ENCODE results near the gene NIPAL1.
A peak's percentile ranks its signal among the peaks of the same experiment; 100 is the strongest.

The NIPAL1 gene

DNA sequence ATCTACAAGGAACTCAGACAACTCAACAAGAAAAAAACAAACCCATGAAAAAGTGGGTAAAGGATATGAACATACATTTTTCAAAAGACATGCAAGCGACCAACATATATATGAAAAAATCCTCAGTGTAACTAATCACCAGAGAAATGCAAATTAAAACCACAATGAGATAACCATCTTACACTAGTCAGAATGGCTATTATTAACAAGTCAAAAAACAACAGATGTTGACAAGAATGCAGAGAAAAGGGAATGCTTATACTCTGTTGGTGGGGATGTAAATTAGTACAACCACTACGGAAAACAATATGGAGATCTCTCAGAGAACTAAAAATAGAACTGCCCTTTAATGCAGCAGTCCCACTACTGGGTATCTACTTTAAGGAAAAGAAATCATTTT is 12.1 kb downstream of the NIPAL1 start:
- no peak for DNase-seq

DNA sequence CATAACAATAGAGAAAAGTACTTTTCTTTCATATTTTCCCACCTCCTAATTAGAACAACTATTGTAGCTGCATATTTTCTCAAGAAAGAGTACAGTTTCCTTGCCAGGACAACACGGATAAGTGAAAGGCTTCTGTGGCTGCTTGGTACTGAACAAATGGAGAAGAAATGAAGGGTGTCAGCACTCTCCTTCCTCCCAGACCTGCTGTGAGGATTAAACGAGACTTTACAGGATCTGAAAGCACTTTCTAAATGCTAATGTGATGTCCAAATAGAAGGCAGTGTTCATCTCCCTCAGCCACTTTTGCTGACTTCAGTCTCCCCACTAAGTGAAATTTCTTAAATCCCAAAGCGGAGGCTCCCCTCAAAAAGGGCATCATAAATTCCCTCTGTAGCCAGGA is 13.9 kb downstream of the NIPAL1 start:
- no peak for DNase-seq

DNA sequence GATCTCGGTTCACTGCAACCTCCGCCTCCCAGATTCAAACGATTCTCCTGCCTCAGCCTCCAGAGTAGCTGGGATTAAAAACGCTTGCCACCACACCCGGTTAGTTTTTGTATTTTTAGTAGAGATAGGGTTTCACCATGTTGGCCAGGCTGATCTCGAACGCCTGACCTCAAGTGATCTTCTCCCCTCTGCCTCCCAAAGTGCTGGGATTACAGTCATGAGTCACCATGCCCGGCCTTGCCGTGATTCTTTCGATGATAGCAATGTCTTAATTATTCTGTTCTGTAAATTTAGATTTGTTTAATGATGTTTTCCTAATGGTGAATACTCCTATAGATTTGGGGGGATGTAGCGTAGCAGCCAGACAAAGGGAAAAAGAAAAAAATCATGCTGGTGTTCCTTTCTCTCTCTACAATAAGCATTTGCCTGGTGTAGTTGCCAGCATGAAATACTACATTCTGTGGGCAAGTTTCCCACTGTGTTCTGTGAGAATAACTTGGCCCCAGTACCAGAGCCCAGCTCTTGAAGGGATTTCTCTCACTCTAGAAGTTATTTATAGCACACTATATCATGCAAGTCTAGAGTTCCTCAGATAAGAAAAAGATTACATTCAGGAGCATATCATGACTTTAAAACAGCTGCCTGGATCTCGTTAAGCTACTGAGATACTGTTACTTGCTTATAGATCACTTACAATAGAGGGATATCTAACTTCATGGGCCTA is 15.4 kb downstream of the NIPAL1 start:
- DNase-seq = no peak

DNA sequence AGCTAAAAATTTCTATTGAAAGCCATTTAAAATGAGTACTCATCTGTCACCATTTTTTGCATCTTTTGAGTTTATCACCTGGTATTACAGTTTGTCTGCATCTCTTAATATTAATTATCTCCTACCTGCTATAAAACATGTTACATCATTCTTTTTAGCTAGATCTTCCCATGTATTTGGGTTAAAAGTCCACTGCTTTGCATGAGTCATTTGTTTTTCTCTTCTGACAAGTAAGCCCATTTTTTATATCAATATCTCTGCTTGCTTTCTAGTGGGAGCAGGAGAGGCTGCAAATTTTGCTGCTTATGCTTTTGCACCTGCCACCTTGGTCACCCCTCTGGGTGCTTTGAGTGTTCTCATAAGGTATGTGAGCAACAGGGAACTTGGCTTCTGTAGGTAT is 16.1 kb downstream of the NIPAL1 start:
- no peak for DNase-seq

DNA sequence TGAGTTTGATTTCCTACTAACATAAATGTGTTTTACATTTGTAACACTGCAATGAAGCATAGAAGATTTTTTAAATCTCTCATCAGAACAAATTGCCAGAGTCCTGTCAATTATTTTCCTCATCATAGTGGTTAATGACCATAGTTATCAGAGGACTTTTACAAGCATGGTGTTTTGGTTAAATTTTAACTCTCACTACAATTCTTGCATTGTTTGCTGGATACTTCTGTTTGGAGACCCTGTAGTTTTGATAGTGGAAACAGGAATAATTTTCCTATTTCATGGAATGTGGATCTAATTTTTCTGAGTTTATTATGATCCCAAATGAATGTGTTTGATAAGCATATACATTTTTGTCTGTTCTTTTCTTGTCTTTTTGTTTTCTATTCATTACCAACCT is 16.8 kb downstream of the NIPAL1 start:
- no peak for DNase-seq

DNA sequence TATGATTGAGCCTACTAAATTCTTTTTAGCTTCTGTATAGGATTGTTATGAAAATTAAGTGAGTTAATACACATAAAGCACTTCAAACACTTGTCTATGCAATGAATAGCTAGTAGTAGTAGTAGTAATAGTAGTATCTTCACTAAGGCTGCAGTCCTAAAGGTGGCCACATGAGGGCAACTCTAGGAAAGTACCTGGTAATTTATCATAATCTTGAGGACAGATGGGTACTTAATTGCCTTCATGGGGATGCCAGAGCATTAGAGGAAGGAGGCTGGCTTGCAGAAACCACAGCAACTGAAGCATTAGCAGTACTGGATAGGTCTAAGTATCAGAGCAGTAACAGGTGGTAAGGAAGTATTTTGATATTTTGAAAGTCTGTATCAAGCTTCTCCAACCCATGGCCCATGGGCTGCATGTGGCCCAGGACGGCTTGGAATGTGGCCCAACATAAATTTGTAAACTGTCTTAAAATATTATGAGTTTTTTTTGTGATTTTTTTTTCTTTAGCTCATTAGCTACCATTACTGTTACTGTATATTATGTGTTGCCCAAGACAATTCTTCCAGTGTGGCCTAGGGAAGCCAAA is 17.3 kb downstream of the NIPAL1 start:
- peak; percentile 34 for DNase-seq

DNA sequence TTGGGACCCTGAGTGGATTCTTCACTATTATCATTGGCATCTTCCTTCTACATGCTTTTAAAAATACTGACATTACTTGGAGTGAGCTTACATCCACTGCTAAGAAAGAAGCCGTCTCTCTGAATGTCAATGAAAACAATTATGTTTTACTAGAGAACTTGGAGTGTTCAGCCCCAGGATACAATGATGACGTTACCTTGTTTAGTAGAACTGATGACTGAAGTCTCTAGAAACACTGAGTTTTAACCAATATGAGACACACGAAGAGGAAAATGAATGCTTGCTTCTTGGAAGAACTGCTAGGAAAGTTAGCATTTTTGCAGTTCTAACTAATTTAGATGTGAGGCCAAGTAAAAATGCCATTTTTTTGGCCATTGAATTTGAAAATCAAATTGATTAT is 19.4 kb downstream of the NIPAL1 start:
- DNase-seq = no peak

DNA sequence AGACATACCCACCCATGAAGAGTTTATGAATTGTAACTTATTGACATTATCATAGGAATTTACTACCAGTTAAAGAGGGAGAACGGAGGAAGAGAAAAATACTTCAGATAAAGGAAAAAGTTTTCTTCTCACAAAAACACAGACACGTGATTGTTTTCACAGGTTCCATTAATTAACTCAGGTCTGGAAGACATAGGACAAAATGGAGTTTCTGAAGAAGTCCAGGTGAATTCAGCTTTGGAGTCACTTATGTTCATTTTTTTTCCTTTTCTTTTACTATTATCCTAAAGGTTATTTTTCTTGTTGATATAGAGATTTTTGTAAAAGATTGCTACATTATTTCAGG is 20.5 kb downstream of the NIPAL1 start:
- no peak for DNase-seq

DNA sequence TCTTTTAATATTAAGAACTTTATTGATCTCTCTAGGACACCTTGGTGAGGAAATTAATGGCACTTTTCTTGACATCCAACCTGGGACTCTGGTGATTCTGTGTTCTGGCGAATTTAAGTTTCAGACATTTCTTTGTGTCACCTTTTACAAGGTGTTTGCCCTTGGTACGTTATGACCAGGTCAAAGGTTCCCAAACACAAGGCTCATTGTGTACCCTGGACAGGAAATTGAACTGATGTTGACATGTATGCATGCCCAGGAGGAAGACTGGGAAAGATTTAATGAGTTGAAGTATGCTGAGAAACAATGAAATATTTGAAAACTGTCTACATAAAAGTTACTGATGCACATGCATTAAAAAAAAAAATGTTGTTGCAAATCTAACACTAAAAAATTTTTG is 22.1 kb downstream of the NIPAL1 start:
- DNase-seq = no peak

DNA sequence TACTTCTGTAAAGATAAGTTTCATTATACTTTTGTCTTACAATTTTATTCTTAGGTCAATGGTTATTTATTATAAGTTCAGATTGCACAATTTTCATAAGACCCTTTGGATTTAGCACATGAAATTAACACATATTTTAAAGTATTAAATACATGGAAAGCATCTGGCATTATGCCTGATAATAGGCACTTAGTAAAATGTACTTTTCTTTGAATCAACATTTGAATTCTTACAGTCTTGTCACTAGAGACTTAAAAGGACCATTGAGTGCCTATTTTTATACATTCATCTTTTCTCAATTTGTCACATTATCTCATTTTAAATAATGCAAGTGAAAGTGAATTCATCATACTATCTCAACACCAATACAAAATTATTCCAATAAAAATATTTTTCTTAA is 23.0 kb downstream of the NIPAL1 start:
- DNase-seq = no peak

DNA sequence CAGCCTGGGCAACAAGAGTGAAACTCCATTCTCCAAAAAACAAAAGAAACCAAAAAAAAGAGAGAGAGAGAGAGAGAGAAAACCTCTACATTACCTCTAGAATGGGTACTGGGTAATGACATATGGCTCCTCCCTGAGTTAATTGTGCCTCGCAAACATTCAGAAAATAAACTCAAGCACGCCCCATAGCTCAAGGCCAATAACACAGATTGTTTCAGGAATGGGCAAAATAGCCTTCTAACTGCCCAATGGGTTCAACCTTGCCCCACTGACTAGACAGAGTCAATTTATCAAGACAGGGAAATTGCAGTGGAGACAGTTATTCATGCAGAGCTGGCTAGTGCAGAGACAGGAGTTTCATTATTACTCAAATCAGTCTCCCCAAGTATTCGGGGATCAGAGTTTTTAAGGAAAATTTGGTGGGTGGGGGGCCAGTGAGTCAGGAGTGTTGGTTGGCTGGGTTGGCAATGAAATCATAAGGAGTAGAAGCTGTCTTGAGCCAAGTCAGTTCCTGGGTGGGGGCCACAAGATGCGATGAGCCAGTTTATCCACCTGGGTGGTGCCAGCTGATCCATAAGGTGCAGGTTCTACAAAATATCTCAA is 25.1 kb downstream of the NIPAL1 start:
- DNase-seq = no peak

DNA sequence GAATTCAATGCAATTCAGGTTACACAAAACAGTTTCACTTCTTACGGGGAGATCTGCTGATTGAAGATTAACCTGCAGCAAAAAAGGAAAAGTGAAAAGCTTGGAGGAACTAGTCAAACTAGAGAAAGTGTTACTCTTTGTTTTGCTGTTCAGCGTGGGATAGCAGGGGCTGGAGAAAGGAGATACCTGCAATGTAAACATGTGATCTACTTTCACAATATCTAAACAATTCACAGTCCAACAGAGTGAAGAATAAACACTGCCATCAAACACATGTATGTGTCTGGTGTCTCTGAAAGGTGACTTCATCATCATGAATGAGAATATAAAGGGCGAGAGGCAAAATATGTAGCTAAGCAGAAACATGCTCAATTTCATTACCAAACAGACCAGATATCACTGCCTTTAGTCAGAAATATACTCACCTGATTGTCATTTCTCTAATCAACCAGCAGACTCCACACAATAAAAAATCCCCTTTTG is 26.4 kb downstream of the NIPAL1 start:
- no peak for DNase-seq

DNA sequence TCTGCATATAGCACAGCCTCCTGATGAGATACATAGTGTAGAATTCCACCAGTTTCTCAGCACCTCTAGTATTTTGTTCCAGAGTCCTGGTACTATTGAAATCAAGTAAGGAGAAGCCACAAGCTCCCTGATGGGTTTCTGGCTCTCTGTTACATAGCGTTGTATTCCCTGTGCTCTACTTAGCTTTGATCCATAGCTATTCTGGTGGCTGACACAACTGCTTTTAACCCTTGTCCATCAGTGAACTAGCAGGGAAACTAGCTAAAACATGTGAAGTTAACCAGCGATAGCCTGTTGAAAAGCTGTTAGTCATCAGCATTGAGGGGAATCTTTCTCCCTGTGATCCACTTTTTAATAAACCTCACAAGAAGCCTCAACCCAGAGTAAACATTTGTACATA is 26.9 kb downstream of the NIPAL1 start:
- no peak for DNase-seq

DNA sequence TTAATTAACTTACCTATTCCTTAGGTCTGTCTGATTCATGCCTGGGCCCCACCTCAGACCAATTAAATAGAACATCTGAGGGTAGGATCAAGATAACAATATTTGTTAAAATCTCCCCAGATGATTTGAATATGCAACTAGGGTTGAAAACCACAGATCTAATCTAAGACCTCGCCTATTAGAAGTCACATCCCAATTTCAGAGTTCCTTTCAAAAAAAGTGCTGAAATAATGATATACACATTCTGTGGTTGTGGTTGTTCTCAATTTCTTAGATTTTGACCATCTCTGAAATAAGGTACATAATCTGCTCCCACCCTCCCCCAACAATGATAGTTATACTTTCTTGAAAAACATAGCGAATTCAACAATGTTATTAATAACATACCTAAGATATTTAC is 27.7 kb downstream of the NIPAL1 start:
- DNase-seq = no peak

DNA sequence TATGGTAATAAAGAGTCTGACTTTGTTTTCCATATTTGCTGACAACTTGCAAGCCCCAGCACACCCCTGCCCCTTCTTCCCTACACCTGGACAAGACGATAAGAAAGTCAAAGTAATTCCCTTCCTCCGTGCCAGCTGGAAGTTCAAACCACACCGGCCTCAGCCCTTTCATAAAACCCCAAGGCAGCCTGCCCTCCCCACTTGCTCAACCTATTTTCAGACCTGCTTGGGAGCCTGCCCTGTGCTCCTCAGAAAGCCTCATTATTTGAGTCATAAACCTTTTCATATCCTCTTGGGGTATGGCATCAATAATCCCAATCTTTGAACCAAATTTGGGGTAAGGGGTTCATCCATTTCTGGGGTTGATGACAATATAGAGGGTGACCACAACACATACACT is 29.5 kb downstream of the NIPAL1 start:
- DNase-seq = no peak

DNA sequence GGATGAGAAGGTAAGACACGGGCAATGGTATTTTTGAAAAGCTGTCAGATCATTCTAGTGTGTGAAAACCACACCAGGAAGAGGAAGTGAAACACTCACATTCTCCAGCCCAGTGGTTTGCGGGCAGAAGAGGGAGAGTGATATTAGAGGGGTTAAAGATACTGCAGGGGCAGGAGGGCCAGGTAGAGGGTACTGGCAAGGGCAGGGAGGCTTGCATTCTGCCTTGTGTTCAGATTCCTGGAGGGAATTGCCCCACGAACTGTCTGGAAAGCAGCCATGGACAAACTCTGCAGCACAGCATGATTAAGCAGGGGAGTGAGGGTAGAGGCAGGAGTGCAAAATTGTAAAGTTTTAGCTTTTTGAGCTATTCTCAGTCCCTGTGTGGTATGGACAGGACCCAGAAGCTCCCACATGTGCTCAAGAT is 30.9 kb downstream of the NIPAL1 start:
- peak; percentile 49 for DNase-seq

DNA sequence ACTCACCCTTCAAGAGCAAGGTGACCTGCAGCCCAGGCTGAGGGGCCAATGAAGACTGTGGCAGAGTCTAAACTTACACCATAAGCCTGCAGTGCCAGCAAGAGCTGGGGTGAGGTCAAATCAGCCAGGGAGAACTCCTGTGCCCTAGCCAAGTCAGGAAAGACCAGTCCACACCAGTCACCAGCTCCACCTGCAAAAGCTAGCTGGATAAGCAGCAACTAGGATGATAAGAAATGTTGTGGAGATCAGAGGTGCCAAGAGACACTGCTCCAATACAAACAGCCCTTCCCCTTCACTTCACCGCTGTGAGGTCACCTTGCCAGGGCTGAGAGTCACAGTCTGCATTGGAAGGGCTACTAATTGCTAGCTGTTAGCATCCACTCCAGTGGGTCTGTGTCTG is 31.3 kb downstream of the NIPAL1 start:
- DNase-seq = no peak

DNA sequence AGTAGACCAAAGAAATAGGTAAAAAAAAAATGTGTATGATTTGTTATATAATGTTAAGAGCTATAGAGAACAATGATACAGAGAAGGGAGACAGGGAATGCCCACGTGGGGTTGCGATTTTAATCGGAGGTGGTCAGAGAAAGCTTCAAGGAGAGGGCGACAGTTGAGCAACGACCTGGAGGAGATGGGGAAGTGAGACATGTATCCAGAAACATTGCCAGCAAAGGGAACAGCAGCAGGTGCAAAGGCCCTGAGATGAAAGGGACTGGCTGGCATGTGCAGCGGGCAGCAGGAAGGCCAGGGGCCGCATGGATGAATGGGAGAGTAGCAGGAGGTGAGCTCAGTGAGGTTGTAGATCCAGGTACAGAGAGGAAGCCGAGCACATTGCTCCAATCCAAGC is 32.9 kb downstream of the NIPAL1 start:
- DNase-seq = no peak

DNA sequence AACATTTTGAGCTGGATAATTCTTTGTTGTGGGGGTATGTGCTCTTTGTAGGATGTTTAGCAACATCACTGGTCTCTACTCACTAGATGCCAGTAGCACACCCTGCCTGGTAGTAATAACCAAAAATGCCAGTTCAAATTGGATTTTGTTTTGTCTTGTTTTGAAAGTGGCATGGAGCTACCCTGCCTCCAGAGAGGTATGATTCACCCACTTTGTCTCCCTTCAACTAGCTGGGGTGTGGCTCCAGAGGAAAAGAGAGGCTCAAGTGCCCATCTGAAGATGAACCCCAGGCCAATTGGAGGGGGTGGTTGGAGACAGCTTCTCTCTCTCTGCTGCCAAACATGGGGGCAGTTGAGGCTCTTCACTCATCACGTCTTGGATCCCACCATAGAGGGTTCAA is 34.5 kb downstream of the NIPAL1 start:
- DNase-seq = no peak

DNA sequence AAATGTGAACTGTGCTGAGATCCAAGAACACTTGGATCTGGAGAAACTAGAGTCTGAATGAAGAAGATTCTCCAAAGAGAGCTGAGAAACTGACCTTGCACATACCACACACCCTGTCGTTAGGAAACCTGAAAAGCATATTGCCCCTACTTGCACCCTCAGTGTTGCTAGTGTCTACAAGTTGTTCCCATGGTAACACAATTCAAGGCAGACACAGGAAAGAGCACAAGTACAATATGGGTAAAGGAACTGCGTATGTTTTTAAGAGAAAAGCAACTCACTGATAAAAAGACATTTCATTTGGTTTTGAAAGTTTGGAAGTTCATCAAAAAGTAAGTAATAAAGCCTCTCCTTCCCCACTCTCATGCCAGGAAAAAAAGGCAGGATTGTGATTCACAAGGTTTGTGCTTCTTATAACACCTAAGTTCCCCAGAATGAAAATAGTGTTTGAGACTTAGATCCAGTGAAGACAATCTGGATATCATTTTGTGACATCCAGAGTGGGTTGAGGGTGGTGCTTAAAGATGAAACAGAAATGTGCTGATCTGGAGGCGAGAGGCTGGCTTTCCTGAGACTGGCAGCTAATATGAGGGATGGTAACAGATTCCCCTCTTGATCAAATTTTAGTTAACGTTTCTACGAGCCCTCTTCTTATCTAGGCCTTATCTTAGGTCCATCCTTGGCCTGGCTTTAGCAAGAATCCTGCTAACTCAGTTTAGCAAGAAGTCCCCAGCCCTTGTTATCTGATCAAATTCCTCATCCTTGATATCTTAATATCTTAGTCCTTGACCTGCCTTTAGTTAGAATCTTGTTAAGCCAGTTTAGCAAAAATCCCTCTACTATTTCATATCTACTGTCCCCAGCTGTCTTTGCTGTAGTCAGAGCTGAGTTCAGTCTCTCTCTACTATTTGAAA is 42.3 kb downstream of the NIPAL1 start:
- no peak for DNase-seq

DNA sequence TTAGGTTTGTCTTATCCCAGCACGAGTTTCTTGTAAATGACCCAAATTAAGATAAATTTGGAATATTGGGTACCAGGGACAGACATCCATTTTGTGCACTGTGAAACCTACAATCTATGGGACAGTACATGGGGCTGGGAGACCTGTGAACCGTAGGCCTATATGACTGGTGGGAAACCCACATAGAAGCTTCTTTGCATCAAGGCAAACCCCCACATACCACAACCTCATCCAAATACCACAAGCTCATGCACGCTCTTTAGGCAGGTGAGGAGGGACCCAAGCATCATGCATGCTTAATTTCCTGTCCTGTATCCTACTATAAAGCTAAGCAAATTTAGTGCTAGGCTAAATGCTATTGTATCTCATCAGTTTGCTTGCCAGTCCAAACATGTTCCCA is 47.8 kb downstream of the NIPAL1 start:
- no peak for DNase-seq

DNA sequence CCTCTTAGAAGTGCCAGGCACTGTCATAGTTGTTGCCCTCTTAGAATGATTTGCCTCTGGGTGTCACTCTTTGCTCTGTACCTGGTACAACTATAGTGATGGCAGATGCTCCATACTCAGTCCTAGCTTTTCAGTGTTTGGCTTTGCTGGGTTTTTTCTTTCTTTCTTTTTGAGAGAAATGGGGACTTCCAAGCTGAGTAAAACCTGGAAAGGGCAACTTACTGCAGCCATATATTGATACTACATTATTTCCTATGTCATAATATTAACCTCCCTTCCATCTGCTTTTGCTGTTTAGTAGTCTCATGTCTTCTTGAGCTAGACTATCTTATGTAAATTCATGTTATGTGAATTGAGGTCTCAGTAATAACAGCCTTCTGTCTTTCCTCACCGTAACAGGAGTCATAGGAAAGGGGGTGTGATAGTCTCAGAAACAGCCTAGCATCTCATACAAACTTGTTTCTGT is 49.0 kb downstream of the NIPAL1 start:
- no peak for DNase-seq

DNA sequence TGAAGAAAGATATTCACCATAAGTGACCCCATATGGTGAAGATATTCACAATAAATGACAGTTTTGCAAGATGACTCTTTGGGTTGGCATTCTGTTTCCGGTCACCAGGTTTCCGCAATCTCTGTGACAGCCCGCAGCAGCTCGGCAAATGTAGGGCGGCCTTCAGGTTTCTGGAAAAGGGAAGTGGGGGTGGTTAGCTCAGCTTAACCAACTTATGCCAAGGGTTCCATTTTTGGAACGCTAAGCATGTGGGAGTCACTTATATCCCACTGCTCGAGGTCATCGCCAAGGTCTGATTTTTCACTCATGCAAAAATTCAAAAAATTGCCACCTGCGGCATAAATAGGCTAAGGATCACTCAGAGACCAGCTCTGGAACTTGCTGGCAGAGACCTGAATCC is 51.0 kb downstream of the NIPAL1 start:
- no peak for DNase-seq

All from activated CD4-positive, alpha-beta T cell treated with anti-CD3 and anti-CD28 coated beads for 1 hour (primary cell).